Hepatocyte (in vitro differentiated cells): Measurements from ENCODE around the gene UBALD2. TPM values are rescaled to one million over a fixed set of nuclear protein-coding genes. Genes with fewer than 3 reads are reported as not detected.

Experiments
- DNase-seq: peaks from one replicate; pipeline ENCODE4 v3.0.0-alpha.2; 2016; ENCODE audit warnings: low spot score
- H2AFZ ChIP-seq: fragments of 200-600 bp; sonication (generic); 2 replicates; pipeline ENCODE4 v1.6.0; 2016; ENCODE audit warnings: antibody characterized with exemption, mild to moderate bottlenecking
- H3K27ac ChIP-seq: fragments of 200-600 bp; sonication (generic); 2 replicates; pipeline ENCODE4 v1.5.1; 2016; ENCODE audit warnings: mild to moderate bottlenecking
- H3K27me3 ChIP-seq: fragments of 200-600 bp; sonication (generic); 2 replicates; pipeline ENCODE4 v1.6.1; 2016
- H3K36me3 ChIP-seq: fragments of 200-600 bp; sonication (generic); replicated peaks from 2 replicates; pipeline ENCODE4 v1.5.1; 2016; ENCODE audit warnings: low read depth; ENCODE audit not compliant: insufficient read depth
- H3K4me1 ChIP-seq: fragments of 200-600 bp; sonication (generic); 2 replicates; pipeline ENCODE4 v1.5.1; 2016; ENCODE audit warnings: mild to moderate bottlenecking, moderate library complexity; ENCODE audit not compliant: insufficient read depth
- H3K4me2 ChIP-seq: fragments of 200-600 bp; sonication (generic); 2 replicates; pipeline ENCODE4 v1.6.0; 2016
- H3K4me3 ChIP-seq: fragments of 200-600 bp; sonication (generic); 2 replicates; pipeline ENCODE4 v1.5.1; 2016; ENCODE audit warnings: mild to moderate bottlenecking
- H3K79me2 ChIP-seq: fragments of 200-600 bp; sonication (generic); 2 replicates; pipeline ENCODE4 v1.6.0; 2017; ENCODE audit warnings: mild to moderate bottlenecking
- H3K9me2 ChIP-seq: fragments of 200-600 bp; sonication (generic); replicated peaks from 2 replicates; pipeline ENCODE4 v1.6.0; 2017; ENCODE audit warnings: mild to moderate bottlenecking; ENCODE audit not compliant: insufficient read depth
- H3K9me3 ChIP-seq: fragments of 200-600 bp; sonication (generic); 2 replicates; pipeline ENCODE4 v1.5.1; 2016; ENCODE audit warnings: low read depth, mild to moderate bottlenecking
- H4K20me1 ChIP-seq: fragments of 200-600 bp; sonication (generic); 2 replicates; pipeline ENCODE4 v1.6.0; 2016; ENCODE audit warnings: mild to moderate bottlenecking; ENCODE audit not compliant: insufficient read depth, poor library complexity, severe bottlenecking
- CTCF ChIP-seq: fragments of 200-600 bp; sonication (generic); IDR thresholded peaks from 2 replicates; pipeline ENCODE4 v1.5.1; 2016; ENCODE audit warnings: antibody characterized with exemption, mild to moderate bottlenecking; ENCODE audit not compliant: poor library complexity
- EZH2 ChIP-seq: fragments of 200-600 bp; sonication (generic); IDR thresholded peaks from 2 replicates; pipeline ENCODE4 v1.6.1; 2016; ENCODE audit warnings: antibody characterized with exemption, mild to moderate bottlenecking, borderline replicate concordance
- EZH2phosphoT487 ChIP-seq: fragments of 200-600 bp; sonication (generic); IDR thresholded peaks from one replicate; pipeline ENCODE4 v1.6.1; 2018; ENCODE audit warnings: antibody characterized with exemption, mild to moderate bottlenecking, low read depth, moderate library complexity; ENCODE audit not compliant: unreplicated experiment, severe bottlenecking
- WGBS: methylation state at CpG from one replicate; pipeline ENCODE4 v1.1.6; 2016; ENCODE audit warnings: low lambda C conversion rate; ENCODE audit errors: missing lambda C conversion rate; 5-methylcytosine and 5-hydroxymethylcytosine counted together
- polyA plus RNA-seq: library from polyadenylated mRNA; unstranded; fragments of >200 nt; fragmentation: Nextera tagmentation; extraction: Ambion mirVana; gene quantifications from 2 replicates; pipeline ENCODE4 v1.2.1, GENCODE V29; 2016
- total RNA-seq: library from RNA; depleted of rRNA; stranded (reverse); fragments of >200 nt; gene quantifications from 2 replicates; pipeline ENCODE4 v1.2.3, GENCODE V29; 2014

UBALD2 gene
- total and polyA plus RNA-seq, 2 experiments from 2014 or later = 10.2 to 13.1 TPM

DNA sequence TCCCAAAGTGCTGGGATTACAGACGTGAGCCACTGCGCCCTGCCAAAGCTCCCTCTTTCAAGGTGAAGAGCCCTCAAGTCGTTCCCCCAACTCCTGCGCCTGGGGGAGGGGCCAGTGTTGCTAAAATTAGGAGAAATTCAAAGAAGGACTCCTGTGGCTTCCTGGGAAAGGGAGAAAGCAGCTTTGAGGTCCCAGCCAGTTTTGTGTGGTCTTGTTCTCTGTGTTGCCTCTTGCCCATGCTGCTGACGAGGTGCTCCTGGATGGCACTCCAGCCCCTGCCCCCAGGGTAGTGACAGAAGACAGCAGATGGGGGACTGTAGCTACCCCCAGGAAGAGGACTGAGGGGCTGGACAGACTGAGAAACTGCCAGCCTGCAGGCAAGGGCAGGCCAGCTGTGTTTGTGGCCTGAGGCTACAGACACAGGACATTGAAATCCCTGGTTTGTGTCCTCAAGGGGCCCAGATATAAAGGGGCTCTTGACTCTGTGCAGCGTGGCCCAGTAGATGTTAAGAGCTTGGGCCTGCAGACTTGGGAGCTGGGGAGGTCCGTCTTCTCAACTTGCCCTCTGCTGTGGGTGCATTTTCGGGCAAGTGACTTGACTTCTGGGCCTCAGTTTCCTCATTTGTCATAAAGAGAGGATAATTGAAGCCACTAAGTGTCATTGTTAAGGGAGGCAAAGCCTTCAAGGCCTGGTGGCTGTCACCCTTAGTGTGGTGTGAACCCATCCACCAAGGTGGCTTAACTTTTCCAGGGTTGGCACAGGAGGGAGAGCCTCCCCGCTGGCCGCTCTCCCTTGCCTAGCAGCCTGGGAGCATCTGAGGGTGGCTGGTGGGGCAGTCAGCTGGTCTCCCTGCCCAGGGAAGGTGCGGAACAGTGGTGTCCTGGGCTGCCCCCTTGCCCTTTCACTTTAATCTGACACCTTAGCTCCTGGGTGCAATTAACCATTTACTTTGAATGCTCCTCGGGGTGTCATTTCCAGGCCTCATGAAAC lies 4.1 kb downstream of the UBALD2 start:
- Histone ChIP-seq H3K27ac (no peak overlapping the region), H3K9me3 (no peaks in the 10 kb centered on the region), H3K4me2 (no peak overlapping the region), H2AFZ (no peak overlapping the region), H3K4me1 (peaks cover 25% of the 10 kb centered on the region), H4K20me1 (no peaks in the 10 kb centered on the region), H3K27me3 (no peaks in the 10 kb centered on the region), H3K9me2 (no peaks in the 10 kb centered on the region), H3K36me3 (no peaks in the 10 kb centered on the region), H3K4me3 (no peak overlapping the region), H3K79me2 (peaks cover 39% of the 10 kb centered on the region)
- TF ChIP-seq EZH2 = no peak
- no peak for TF ChIP-seq EZH2phosphoT487
- TF ChIP-seq CTCF = no peak
- DNase-seq = no peak
- 85% methylated on average over 12 of the region's 12 CpGs for WGBS

GRCh38 chr17:76270127-76270592 lies 5.0 kb downstream of the UBALD2 start:
- Histone ChIP-seq H3K4me2 (no peak overlapping the region), H2AFZ (no peak overlapping the region), H3K27ac (no peak overlapping the region), H3K9me3 (no peaks in the 10 kb centered on the region), H3K9me2 (no peaks in the 10 kb centered on the region), H4K20me1 (no peaks in the 10 kb centered on the region), H3K27me3 (no peaks in the 10 kb centered on the region), H3K79me2 (peaks cover 39% of the 10 kb centered on the region), H3K4me3 (no peak overlapping the region), H3K4me1 (peaks cover 23% of the 10 kb centered on the region), H3K36me3 (no peaks in the 10 kb centered on the region)
- WGBS = 89% methylated on average over 21 of the region's 26 CpGs
- no peak for DNase-seq
- TF ChIP-seq EZH2phosphoT487 (no peak), EZH2 (no peak), CTCF (no peak)

- Histone ChIP-seq H2AFZ (no peak overlapping the region), H3K79me2 (peaks cover 35% of the 10 kb centered on the region), H3K36me3 (no peaks in the 10 kb centered on the region), H3K4me1 (peaks cover 23% of the 10 kb centered on the region), H3K4me3 (no peak overlapping the region), H3K4me2 (peak overlapping the region; percentile 60), H3K9me2 (no peaks in the 10 kb centered on the region), H4K20me1 (no peaks in the 10 kb centered on the region), H3K27ac (no peak overlapping the region), H3K9me3 (no peaks in the 10 kb centered on the region), H3K27me3 (no peaks in the 10 kb centered on the region)
- DNase-seq = no peak
- TF ChIP-seq EZH2phosphoT487 (no peak), EZH2 (no peak), CTCF (no peak)
- WGBS = 92% methylated on average over 14 of the region's 14 CpGs
These were observed 5.9 kb downstream of the UBALD2 start for GRCh38 chr17:76270770-76271668.
